Kidney (tissue), 14 donors: ENCODE results near the gene ZG16B. TPM values are rescaled to one million over a fixed set of nuclear protein-coding genes. Genes with fewer than 3 reads are reported as not detected.

ENCODE experiments used
- DNase-seq, 5 donors: peaks; one replicate each; pipeline ENCODE4 v3.0.0-alpha.2; 2013 to 2020
- FAIRE-seq: peaks from 2 replicates; lab custom pipeline; 2012; peaks lifted over from hg19 to GRCh38; lab: Jason Lieb, UNC
- H3K27ac ChIP-seq, 2 donors: one replicate each; pipeline ENCODE4 v1.7.0; 2013; ENCODE audit warnings: low read depth in 2 of 2, low read length in 2 of 2, inconsistent platforms in 1 of 2
- H3K27me3 ChIP-seq: one replicate; pipeline ENCODE4 v1.7.1; 2013; ENCODE audit warnings: low read length, inconsistent platforms; ENCODE audit not compliant: control insufficient read depth, insufficient read depth
- H3K36me3 ChIP-seq, 3 donors: one replicate each; pipeline versions ENCODE4 v1.7.0 to v1.7.1; 2013; ENCODE audit warnings: low read length in 3 of 3, control low read depth in 1 of 3, inconsistent platforms in 1 of 3; ENCODE audit not compliant: insufficient read depth in 3 of 3, control insufficient read depth in 2 of 3
- H3K4me1 ChIP-seq, 3 donors: one replicate each; pipeline versions ENCODE4 v1.7.0 to v1.7.1; 2013; ENCODE audit warnings: low read length in 3 of 3, inconsistent platforms in 1 of 3, low read depth in 1 of 3; ENCODE audit not compliant: control insufficient read depth in 2 of 3, insufficient read depth in 2 of 3
- H3K4me3 ChIP-seq, 3 donors: one replicate each; pipeline versions ENCODE4 v1.7.0 to v1.8.1; 2013; ENCODE audit warnings: low read length in 3 of 3, control low read depth in 1 of 3, inconsistent platforms in 1 of 3
- H3K9ac ChIP-seq, 3 donors: one replicate each; pipeline versions ENCODE4 v1.7.0 to v1.7.1; 2013; ENCODE audit warnings: low read length in 3 of 3, control low read depth in 1 of 3, inconsistent platforms in 1 of 3
- H3K9me3 ChIP-seq, 3 donors: one replicate each; pipeline versions ENCODE4 v1.7.0 to v1.7.1; 2013; ENCODE audit warnings: low read length in 3 of 3, control low read depth in 1 of 3, inconsistent platforms in 1 of 3; ENCODE audit not compliant: control insufficient read depth in 2 of 3, insufficient read depth in 1 of 3
- intact Hi-C: fragments of 100-400 bp; cut with DNase I; formaldehyde crosslinking; loops from one replicate; pipeline ENCODE4 v1.11.1; 2022
- polyA plus RNA-seq: library from polyadenylated mRNA; stranded (reverse); fragments of 350-450 nt; fragmentation: Illumina TruSeq; extraction: RNeasy Lipid Tissue Mini Kit (QIAGEN cat#74804); gene quantifications from one replicate; pipeline ENCODE4 v1.2.3, GENCODE V29; 2014; ENCODE audit warnings: low read depth, low replicate concordance; ENCODE audit not compliant: insufficient read depth
- total RNA-seq: library from RNA; stranded (reverse); fragmentation: NEBNext Ultra II Directional; extraction: Animal tissue kit (Norgen Biotek cat#: 25700); gene quantifications from one replicate; pipeline ENCODE4 v1.2.1, GENCODE V29; 2021
- TF ChIP-seq, protein P1 (sequence below): IDR thresholded peaks from 3 replicates; pipeline ENCODE4 v1.5.1; 2012; ENCODE audit warnings: mild to moderate bottlenecking, moderate library complexity, borderline replicate concordance; ENCODE audit not compliant: insufficient read depth; ENCODE audit errors: extremely low read depth
- donor health status: control.
- donor health status: control.
- donor health status: control.
- donor health status: control.
- donor health status: control.
- donor health status: DM: yes; HTN: yes; CAD: no.
- donor health status: Normal renal cell carcinoma (clear cell type).

Gene ZG16B
- total and polyA plus RNA-seq, 2 donors from 2014 or later = 0.69 to 0.98 TPM

DNA sequence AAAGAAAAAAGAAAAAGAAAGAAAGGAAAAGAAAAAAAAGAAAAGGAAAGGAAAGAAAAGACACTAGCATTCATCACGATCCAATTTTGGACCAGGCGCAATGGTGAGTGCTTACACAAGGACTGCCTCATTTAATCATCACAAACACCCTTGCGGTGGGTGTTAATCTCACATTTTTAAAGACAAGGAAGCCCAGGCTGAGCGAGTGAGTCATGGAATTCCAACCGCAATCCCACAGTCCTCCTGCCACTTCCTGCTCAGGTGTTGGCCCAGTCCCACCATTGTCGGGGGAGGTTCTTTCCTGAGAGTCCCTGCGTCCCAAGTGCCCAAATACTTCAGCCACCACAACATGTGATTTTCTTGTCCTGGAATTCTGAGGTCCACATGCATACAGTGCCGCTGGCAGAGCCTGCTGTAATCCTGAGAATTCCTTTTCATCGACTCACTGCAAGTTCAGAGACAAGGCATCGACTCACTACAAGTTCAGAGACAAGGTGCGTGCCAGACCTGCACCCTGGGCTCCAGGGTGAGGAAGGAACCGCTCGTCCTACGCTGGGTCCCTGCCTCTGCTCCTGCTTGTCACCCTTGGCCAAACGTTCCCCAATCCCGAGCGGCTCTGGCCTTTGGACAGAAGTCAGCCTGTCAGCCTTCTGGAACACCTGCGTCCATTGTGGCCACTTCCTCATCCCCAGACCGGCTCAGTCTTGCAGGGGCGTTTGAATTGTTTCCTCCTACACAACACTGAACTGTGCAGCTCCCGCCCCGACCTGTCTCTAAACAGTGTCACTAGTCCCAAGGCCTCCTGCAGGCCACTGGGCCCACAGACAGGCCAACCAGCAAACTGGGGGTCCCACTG lies 5.8 kb downstream of the ZG16B start:
- no peak overlapping the region for H3K27ac ChIP-seq
- intact Hi-C loops = no loop called here
- no peaks in the 10 kb centered on the region for H3K9me3 ChIP-seq

DNA sequence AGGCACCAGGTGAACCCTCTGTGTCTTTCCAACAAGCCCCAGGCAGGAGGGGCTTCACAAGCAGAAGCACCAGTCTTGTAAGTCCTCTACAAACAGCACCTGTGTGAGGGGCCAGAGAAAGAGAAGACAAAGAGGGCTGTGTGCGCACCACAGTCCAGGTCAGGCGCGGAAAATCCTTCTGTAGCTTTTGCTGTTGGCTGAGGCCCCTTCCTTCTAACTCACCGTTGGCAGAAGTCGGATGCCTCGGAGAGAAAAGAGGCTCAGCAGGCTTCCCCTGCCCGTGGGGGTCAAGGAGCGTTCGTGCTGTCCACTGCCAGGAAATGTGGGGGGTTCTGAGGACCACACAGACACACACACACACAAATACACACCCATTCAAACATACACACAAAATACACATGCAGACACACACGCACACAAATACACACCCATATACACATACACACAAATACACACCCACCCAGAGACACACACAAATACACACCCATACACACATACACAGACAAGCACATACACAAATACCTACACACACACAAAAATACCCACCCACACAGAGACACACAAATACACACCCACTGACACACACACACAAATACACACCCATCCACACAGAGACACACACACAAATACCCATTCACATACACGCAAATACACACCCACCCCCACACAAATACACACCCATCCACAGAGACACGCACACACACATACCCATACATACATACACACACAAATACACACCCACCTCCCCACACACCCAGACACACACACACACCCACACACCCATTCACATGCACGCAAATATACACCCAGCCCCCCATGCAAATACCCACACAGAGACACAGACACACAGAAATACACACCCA lies 6.8 kb downstream of the ZG16B start:
- Histone ChIP-seq H3K4me3 (no peak overlapping the region), H3K4me1 (no peaks in the 10 kb centered on the region), H3K27me3 (no peaks in the 10 kb centered on the region), H3K36me3 (no peaks in the 10 kb centered on the region), H3K27ac (no peak overlapping the region), H3K9ac (no peak overlapping the region), H3K9me3 (no peaks in the 10 kb centered on the region)
- DNase-seq = no peak
- TF ChIP-seq, protein P1, sequence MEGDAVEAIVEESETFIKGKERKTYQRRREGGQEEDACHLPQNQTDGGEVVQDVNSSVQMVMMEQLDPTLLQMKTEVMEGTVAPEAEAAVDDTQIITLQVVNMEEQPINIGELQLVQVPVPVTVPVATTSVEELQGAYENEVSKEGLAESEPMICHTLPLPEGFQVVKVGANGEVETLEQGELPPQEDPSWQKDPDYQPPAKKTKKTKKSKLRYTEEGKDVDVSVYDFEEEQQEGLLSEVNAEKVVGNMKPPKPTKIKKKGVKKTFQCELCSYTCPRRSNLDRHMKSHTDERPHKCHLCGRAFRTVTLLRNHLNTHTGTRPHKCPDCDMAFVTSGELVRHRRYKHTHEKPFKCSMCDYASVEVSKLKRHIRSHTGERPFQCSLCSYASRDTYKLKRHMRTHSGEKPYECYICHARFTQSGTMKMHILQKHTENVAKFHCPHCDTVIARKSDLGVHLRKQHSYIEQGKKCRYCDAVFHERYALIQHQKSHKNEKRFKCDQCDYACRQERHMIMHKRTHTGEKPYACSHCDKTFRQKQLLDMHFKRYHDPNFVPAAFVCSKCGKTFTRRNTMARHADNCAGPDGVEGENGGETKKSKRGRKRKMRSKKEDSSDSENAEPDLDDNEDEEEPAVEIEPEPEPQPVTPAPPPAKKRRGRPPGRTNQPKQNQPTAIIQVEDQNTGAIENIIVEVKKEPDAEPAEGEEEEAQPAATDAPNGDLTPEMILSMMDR = no peak
- intact Hi-C loops = no loop called here
- no peak for FAIRE-seq

More for the DNA sequence above, 5.8 kb downstream of the ZG16B start:
- no peak overlapping the region for H3K9ac ChIP-seq
- H3K4me1 ChIP-seq = no peaks in the 10 kb centered on the region
- peak in 1 of 5 donors; percentile 88 for DNase-seq
- FAIRE-seq = no peak
- no peaks in the 10 kb centered on the region for H3K27me3 ChIP-seq
- TF ChIP-seq, protein P1 = no peak
- H3K36me3 ChIP-seq = no peaks in the 10 kb centered on the region
- H3K4me3 ChIP-seq = no peak overlapping the region

DNA sequence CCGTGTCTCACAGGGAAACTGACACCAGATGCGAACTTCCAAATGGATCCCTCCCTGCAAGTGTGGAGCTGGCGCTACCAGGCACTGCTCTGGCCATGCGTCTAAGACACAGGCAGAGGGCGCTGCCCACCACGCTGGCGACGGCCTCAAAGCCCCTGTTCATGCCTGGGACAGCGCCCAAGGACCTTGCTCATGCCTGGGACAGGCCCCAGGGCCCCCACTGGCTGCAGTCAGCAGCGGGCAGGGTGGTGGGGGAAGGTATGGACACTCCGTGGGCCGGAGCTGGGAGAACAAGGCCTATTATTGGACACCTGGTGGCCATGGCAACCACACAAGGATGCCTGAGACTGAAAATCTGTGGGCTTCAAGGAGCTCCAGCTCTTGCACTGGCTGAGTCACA lies 8.8 kb downstream of the ZG16B start:
- Histone ChIP-seq H3K27ac (no peak overlapping the region), H3K36me3 (no peaks in the 10 kb centered on the region), H3K4me3 (no peak overlapping the region), H3K9me3 (no peaks in the 10 kb centered on the region), H3K9ac (no peak overlapping the region), H3K4me1 (peaks cover 0 to 4% (median 0%) of the 10 kb centered on the region in 3 donors), H3K27me3 (no peaks in the 10 kb centered on the region)
- FAIRE-seq = no peak
- TF ChIP-seq, protein P1 = peak; percentile 82
- peak; percentile 69 to 87 (median 80) for DNase-seq
- intact Hi-C loops = no loop called here
